ENCODE results near the gene CLCN1. TPM values are rescaled to one million over a fixed set of nuclear protein-coding genes. Genes with fewer than 3 reads are reported as not detected.
A peak's percentile ranks its signal among the peaks of the same experiment; 100 is the strongest.

Gene CLCN1
- total RNA-seq, 1 experiment from 2014 or later: 0.13 TPM

- Mint-ChIP-seq H3K9me3 (no peaks in the 10 kb centered on the region), H3K4me1 (no peaks in the 10 kb centered on the region), H3K27ac (peak overlapping the region in 2 of 3 experiments; percentile 6 to 39; a peak in 2 of 7 replicates), H3K27me3 (ENCODE audit: low read depth) (peaks cover 2% of the 10 kb centered on the region; the same call in 1 of the 2 replicates), H3K4me3 (no peak overlapping the region), H3K36me3 (ENCODE audit: insufficient read depth in 1 of 3, low read depth in 3 of 3) (peaks cover 66 to 93% (median 92%) of the 10 kb centered on the region in 3 experiments)
- Histone ChIP-seq H3K56ac (ENCODE audit: insufficient read length, low read depth, low read length) (no peak overlapping the region), H4K8ac (replicated peaks; ENCODE audit: insufficient read length, low read depth, low read length) (no peak overlapping the region), H3K27ac (ENCODE audit: insufficient read length, low read depth, low read length) (no peak overlapping the region), H4K5ac (ENCODE audit: insufficient read length, low read depth, low read length) (no peak overlapping the region), H2BK20ac (ENCODE audit: low read depth, low read length, poor library complexity, severe bottlenecking) (no peak overlapping the region), H3K27me3 (ENCODE audit: insufficient read depth, low read length) (no peaks in the 10 kb centered on the region), H3K79me2 (ENCODE audit: insufficient read depth, low read length) (0 out of 2 replicates have a peak, but pooled peaks cover 3% of the 10 kb centered on the region), H4K91ac (ENCODE audit: insufficient read length, low read depth, low read length) (no peak overlapping the region), H3K79me1 (ENCODE audit: insufficient read depth, low read depth, low read length, poor library complexity, severe bottlenecking) (no peaks in the 10 kb centered on the region), H2BK120ac (ENCODE audit: low read depth, low read length, poor library complexity, severe bottlenecking) (no peak overlapping the region), H3T11ph (ENCODE audit: low read length) (no peak overlapping the region), H2AFZ (ENCODE audit: low read length) (no peak overlapping the region), H3K23me2 (ENCODE audit: insufficient read length, low read depth, low read length, poor library complexity, severe bottlenecking) (no peaks in the 10 kb centered on the region), H3K4me1 (ENCODE audit: insufficient read depth, low read length) (no peaks in the 10 kb centered on the region), H2BK12ac (ENCODE audit: insufficient read length, low read depth, low read length) (no peak overlapping the region), H3K9ac (ENCODE audit: extremely low read depth, insufficient read length, low read length) (no peak overlapping the region), H2AK5ac (ENCODE audit: insufficient read length, low read length) (no peak overlapping the region), H2BK15ac (ENCODE audit: low read depth, low read length) (no peak overlapping the region), H4K20me1 (ENCODE audit: control insufficient read depth, insufficient read depth, insufficient read length) (no peaks in the 10 kb centered on the region), H3K9me3 (ENCODE audit: control insufficient read depth, low read depth, low read length) (no peaks in the 10 kb centered on the region), H3K4ac (ENCODE audit: low read depth, low read length) (no peak overlapping the region), H3K14ac (ENCODE audit: insufficient read depth, low read length) (no peak overlapping the region), H3K18ac (ENCODE audit: insufficient read length, low read depth, low read length) (no peak overlapping the region), H3K4me2 (ENCODE audit: insufficient read depth, insufficient read length, low read length) (no peak overlapping the region), H3K23ac (ENCODE audit: insufficient read length, low read depth, low read length) (no peak overlapping the region), H2BK5ac (ENCODE audit: insufficient read length, low read length) (no peak overlapping the region)
- no peak for DNase-seq
- TF ChIP-seq CTCF (conservative IDR thresholded peaks at IDR 0.05): no peak
- no CpG with 5 or more reads among the region's 16 CpGs for WGBS (ENCODE audit: extremely low coverage, insufficient read length, low lambda C conversion rate)
These were observed 82.0 kb downstream of the CLCN1 start for GRCh38 chr7:143397710-143398530.
